ENCODE measurements around the gene SERPINA10.

Gene SERPINA10

GRCh38 chr14:94330432-94330831 is 37.4 kb upstream of the SERPINA10 start:
- Histone ChIP-seq H3K9me3 (ENCODE audit: low read length) (no peaks in the 10 kb centered on the region), H3K4me1 (ENCODE audit: insufficient read depth, low read length) (no peaks in the 10 kb centered on the region), H3K27me3 (ENCODE audit: control insufficient read depth in 1 of 2, insufficient read depth in 2 of 2, low read length in 2 of 2) (no peaks in the 10 kb centered on the region)

GRCh38 chr14:94329857-94330256 is 36.8 kb upstream of the SERPINA10 start:
- Histone ChIP-seq H3K9ac (ENCODE audit: low read length) (no peak overlapping the region), H3K27me3 (ENCODE audit: control insufficient read depth in 1 of 2, insufficient read depth in 2 of 2, low read length in 2 of 2) (no peaks in the 10 kb centered on the region), H3K4me3 (ENCODE audit: low read depth in 1 of 2, low read length in 2 of 2) (no peak overlapping the region), H3K4me1 (ENCODE audit: insufficient read depth, low read length) (no peaks in the 10 kb centered on the region), H3K36me3 (ENCODE audit: insufficient read depth, low read length) (no peaks in the 10 kb centered on the region), H3K27ac (ENCODE audit: low read depth, low read length) (no peak overlapping the region), H3K9me3 (ENCODE audit: low read length) (no peaks in the 10 kb centered on the region)

More at GRCh38 chr14:94330432-94330831, 37.4 kb upstream of the SERPINA10 start:
- Histone ChIP-seq H3K9ac (ENCODE audit: low read length) (no peak overlapping the region), H3K36me3 (ENCODE audit: insufficient read depth, low read length) (no peaks in the 10 kb centered on the region), H3K4me3 (ENCODE audit: low read depth in 1 of 2, low read length in 2 of 2) (no peak overlapping the region), H3K27ac (ENCODE audit: low read depth, low read length) (no peak overlapping the region)

GRCh38 chr14:94328196-94328595 is 35.1 kb upstream of the SERPINA10 start:
- H3K27me3 ChIP-seq (ENCODE audit: control insufficient read depth in 1 of 2, insufficient read depth in 2 of 2, low read length in 2 of 2): no peaks in the 10 kb centered on the region

DNA sequence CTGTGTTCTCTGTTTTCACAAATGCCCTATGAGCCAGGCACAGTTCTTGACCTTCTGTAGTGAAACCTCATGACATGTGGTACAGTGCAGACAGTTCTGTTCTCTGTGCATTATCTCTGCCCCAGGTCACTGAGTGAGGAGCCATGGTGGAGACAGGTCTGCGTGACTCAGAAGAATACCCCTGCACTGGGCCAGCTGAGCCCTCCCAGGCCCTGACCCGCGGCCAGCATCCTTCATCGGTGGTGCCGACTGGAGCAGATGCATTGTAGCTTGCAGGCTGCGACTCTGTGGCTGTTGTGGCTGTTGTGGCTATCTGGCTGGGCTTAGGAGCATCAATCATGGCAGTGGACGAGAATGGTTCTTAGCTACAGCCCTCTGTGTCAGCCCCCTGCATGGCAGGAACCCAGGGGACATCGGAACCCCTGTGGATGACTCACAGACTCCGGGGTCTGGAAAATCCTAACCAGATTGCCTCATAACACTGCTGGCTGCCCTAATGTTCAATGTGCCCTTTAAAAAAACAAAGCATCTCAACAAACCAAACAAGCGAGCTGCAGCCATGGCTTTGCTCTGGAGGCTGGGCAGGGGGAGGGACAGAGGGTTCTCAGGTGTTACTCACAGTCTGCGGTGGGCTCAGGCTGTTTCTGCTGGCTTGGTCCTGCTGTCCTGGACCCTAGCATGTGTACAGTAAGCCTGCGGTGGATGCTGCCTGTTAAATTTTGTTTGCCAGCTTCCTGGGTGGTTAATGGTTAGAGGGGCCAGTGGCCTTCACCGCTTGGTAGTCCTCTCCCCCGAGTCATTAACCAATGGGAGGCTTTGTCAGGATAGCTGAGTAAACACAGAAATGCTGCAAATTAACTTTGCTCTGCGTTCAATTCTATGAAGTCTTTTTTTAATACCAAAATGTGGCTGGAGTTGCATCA is 29.8 kb upstream of the SERPINA10 start, which contains the start of gene SERPINA6:
SERPINA6 (minus strand) TSS at position 689 of the 923 bp plus-strand sequence. CDS start 8,688 bp downstream, outside the sequence.
- H3K36me3 ChIP-seq (ENCODE audit: insufficient read depth, low read length): no peaks in the 10 kb centered on the region
- H3K4me3 ChIP-seq (ENCODE audit: low read depth in 1 of 2, low read length in 2 of 2): no peak within 1 kb of the TSS
- H3K27ac ChIP-seq (ENCODE audit: low read depth, low read length): no peak within 1 kb of the TSS
- no peak within 1 kb of the TSS for H3K9ac ChIP-seq (ENCODE audit: low read length)
- no peaks in the 10 kb centered on the region for H3K27me3 ChIP-seq (ENCODE audit: control insufficient read depth in 1 of 2, insufficient read depth in 2 of 2, low read length in 2 of 2)
- H3K4me1 ChIP-seq (ENCODE audit: insufficient read depth, low read length): no peaks in the 10 kb centered on the region
- no peaks in the 10 kb centered on the region for H3K9me3 ChIP-seq (ENCODE audit: low read length)

More at GRCh38 chr14:94328196-94328595, 35.1 kb upstream of the SERPINA10 start:
- no peak overlapping the region for H3K4me3 ChIP-seq (ENCODE audit: low read depth in 1 of 2, low read length in 2 of 2)
- H3K36me3 ChIP-seq (ENCODE audit: insufficient read depth, low read length): no peaks in the 10 kb centered on the region
- no peaks in the 10 kb centered on the region for H3K4me1 ChIP-seq (ENCODE audit: insufficient read depth, low read length)
- no peaks in the 10 kb centered on the region for H3K9me3 ChIP-seq (ENCODE audit: low read length)
- no peak overlapping the region for H3K9ac ChIP-seq (ENCODE audit: low read length)
- H3K27ac ChIP-seq (ENCODE audit: low read depth, low read length): no peak overlapping the region

- Histone ChIP-seq H3K27ac (ENCODE audit: low read depth, low read length) (no peak overlapping the region), H3K27me3 (ENCODE audit: control insufficient read depth in 1 of 2, insufficient read depth in 2 of 2, low read length in 2 of 2) (no peaks in the 10 kb centered on the region), H3K9me3 (ENCODE audit: low read length) (no peaks in the 10 kb centered on the region), H3K36me3 (ENCODE audit: insufficient read depth, low read length) (no peaks in the 10 kb centered on the region), H3K4me3 (ENCODE audit: low read depth in 1 of 2, low read length in 2 of 2) (no peak overlapping the region), H3K9ac (ENCODE audit: low read length) (no peak overlapping the region), H3K4me1 (ENCODE audit: insufficient read depth, low read length) (no peaks in the 10 kb centered on the region)
Measured at GRCh38 chr14:94321421-94322271, 28.6 kb upstream of the SERPINA10 start.

- H3K4me3 ChIP-seq (ENCODE audit: low read depth in 1 of 2, low read length in 2 of 2): no peak overlapping the region
- H3K9ac ChIP-seq (ENCODE audit: low read length): no peak overlapping the region
- H3K4me1 ChIP-seq (ENCODE audit: insufficient read depth, low read length): no peaks in the 10 kb centered on the region
- H3K36me3 ChIP-seq (ENCODE audit: insufficient read depth, low read length): no peaks in the 10 kb centered on the region
- no peaks in the 10 kb centered on the region for H3K27me3 ChIP-seq (ENCODE audit: control insufficient read depth in 1 of 2, insufficient read depth in 2 of 2, low read length in 2 of 2)
- no peaks in the 10 kb centered on the region for H3K9me3 ChIP-seq (ENCODE audit: low read length)
- no peak overlapping the region for H3K27ac ChIP-seq (ENCODE audit: low read depth, low read length)
Measured at GRCh38 chr14:94320243-94320642, 27.2 kb upstream of the SERPINA10 start.

GRCh38 chr14:94317259-94317658 is 24.2 kb upstream of the SERPINA10 start:
- Histone ChIP-seq H3K9me3 (ENCODE audit: low read length) (no peaks in the 10 kb centered on the region), H3K36me3 (ENCODE audit: insufficient read depth, low read length) (no peaks in the 10 kb centered on the region), H3K9ac (ENCODE audit: low read length) (no peak overlapping the region), H3K27ac (ENCODE audit: low read depth, low read length) (no peak overlapping the region), H3K4me1 (ENCODE audit: insufficient read depth, low read length) (no peaks in the 10 kb centered on the region), H3K4me3 (ENCODE audit: low read depth in 1 of 2, low read length in 2 of 2) (no peak overlapping the region), H3K27me3 (ENCODE audit: control insufficient read depth in 1 of 2, insufficient read depth in 2 of 2, low read length in 2 of 2) (no peaks in the 10 kb centered on the region)

DNA sequence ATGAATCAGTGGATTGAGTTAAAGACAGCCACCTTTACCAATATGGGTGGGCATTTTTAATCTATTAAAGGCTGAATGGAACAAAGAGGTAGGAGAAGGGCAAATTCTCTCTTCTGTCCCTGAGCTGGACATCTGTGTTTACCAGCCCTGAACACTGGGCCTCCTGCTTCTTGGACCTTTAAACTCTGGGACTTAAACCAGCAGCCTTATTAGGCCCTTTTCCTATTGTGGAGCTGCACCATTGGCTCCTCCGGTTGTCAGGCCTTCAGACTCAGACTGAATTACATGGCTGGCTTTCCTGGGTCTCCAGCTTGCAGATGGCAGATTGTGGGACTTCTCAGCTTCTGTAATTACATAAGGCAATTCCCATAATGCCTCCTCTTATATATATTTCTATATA is 23.6 kb upstream of the SERPINA10 start:
- Histone ChIP-seq H3K9me3 (ENCODE audit: low read length) (no peaks in the 10 kb centered on the region), H3K27ac (ENCODE audit: low read depth, low read length) (no peak overlapping the region), H3K27me3 (ENCODE audit: control insufficient read depth in 1 of 2, insufficient read depth in 2 of 2, low read length in 2 of 2) (no peaks in the 10 kb centered on the region), H3K4me3 (ENCODE audit: low read depth in 1 of 2, low read length in 2 of 2) (no peak overlapping the region), H3K9ac (ENCODE audit: low read length) (no peak overlapping the region), H3K36me3 (ENCODE audit: insufficient read depth, low read length) (no peaks in the 10 kb centered on the region), H3K4me1 (ENCODE audit: insufficient read depth, low read length) (no peaks in the 10 kb centered on the region)

DNA sequence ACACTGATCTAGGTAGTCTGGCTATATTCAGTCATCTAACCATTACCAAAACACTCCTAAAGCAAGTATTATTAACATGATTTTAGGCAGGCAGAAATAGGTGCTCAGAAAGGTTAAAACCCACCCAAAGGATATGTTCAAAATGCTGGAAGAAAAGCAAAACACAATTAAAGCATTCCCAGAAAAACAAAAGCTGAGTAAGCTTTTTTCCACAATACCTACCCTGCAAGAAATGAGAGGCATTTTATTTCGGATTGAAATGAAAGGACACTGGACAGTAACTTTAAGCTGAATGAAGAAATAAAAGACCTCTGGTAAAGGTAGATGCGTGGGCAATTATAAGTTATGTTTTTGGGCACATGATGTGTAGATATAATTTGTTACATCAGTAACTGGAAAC is 21.8 kb upstream of the SERPINA10 start:
- no peaks in the 10 kb centered on the region for H3K27me3 ChIP-seq (ENCODE audit: control insufficient read depth in 1 of 2, insufficient read depth in 2 of 2, low read length in 2 of 2)
- H3K4me1 ChIP-seq (ENCODE audit: insufficient read depth, low read length): no peaks in the 10 kb centered on the region
- no peak overlapping the region for H3K9ac ChIP-seq (ENCODE audit: low read length)
- H3K36me3 ChIP-seq (ENCODE audit: insufficient read depth, low read length): no peaks in the 10 kb centered on the region
- no peaks in the 10 kb centered on the region for H3K9me3 ChIP-seq (ENCODE audit: low read length)
- no peak overlapping the region for H3K4me3 ChIP-seq (ENCODE audit: low read depth in 1 of 2, low read length in 2 of 2)
- H3K27ac ChIP-seq (ENCODE audit: low read depth, low read length): no peak overlapping the region

DNA sequence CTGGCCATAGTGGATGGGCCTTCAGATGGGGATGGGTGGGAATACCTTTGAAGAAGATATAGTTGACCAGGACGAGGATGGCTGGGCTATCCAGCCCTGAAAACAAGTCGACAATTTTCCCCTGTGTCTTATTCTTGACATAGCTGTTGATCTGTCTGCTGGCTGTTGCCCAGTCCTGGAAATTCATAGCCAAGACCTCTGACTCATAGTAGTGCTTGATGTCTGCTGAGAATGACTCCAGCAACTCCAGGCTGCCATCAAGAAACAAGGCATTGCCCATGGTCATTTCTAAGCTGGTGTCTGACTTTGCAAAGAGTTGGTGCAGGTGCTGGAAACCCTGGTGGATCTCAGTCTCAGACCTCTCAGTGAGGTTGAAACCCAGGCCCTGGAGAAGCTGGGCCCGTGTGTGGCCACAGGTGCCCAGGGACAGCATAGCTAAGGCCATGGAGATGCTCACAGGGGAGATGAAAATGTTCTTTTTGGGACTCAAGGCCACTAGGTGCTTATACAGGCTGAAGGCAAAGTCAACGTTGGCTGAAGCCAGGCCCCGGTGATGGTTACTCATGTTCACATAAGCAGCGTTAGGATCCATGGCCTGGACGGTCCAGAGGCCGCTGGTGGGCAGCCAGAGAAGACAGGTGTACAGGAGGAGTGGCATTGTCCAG is 21.1 kb upstream of the SERPINA10 start:
- H3K9ac ChIP-seq (ENCODE audit: low read length): no peak overlapping the region
- no peaks in the 10 kb centered on the region for H3K4me1 ChIP-seq (ENCODE audit: insufficient read depth, low read length)
- H3K4me3 ChIP-seq (ENCODE audit: low read depth in 1 of 2, low read length in 2 of 2): no peak overlapping the region
- no peaks in the 10 kb centered on the region for H3K27me3 ChIP-seq (ENCODE audit: control insufficient read depth in 1 of 2, insufficient read depth in 2 of 2, low read length in 2 of 2)
- H3K27ac ChIP-seq (ENCODE audit: low read depth, low read length): no peak overlapping the region
- H3K9me3 ChIP-seq (ENCODE audit: low read length): no peaks in the 10 kb centered on the region
- H3K36me3 ChIP-seq (ENCODE audit: insufficient read depth, low read length): no peaks in the 10 kb centered on the region

All from muscle layer of colon (tissue), 2 donors.